ENCODE measurements around the gene CLASP2.

The CLASP2 gene

DNA sequence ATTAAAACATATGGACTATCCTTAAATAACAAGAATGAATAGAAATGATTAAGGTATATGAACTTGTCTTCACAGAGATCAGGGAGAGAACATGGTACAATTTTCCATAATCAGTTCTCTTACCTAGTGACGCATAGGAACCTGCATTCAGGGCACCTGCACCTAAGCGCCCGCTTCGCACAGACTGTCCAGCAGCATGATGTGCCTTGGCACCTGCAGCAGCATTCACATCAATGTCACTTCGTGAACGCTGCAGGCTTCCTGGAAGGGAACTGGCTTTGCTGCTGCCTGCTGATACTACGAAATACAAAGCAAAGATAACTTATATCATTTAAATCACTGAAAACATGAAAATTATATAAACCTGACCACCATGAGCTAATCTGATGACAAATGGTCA, 115.2 kb downstream of the CLASP2 start:
- TF ChIP-seq, protein P1, sequence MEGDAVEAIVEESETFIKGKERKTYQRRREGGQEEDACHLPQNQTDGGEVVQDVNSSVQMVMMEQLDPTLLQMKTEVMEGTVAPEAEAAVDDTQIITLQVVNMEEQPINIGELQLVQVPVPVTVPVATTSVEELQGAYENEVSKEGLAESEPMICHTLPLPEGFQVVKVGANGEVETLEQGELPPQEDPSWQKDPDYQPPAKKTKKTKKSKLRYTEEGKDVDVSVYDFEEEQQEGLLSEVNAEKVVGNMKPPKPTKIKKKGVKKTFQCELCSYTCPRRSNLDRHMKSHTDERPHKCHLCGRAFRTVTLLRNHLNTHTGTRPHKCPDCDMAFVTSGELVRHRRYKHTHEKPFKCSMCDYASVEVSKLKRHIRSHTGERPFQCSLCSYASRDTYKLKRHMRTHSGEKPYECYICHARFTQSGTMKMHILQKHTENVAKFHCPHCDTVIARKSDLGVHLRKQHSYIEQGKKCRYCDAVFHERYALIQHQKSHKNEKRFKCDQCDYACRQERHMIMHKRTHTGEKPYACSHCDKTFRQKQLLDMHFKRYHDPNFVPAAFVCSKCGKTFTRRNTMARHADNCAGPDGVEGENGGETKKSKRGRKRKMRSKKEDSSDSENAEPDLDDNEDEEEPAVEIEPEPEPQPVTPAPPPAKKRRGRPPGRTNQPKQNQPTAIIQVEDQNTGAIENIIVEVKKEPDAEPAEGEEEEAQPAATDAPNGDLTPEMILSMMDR (IDR thresholded peaks at IDR 0.05; ENCODE audit: control extremely low read depth, extremely low read depth, low read depth, missing control alignments): no peak
- ChIA-PET POLR2A (no interaction called here), CTCF (no interaction called here)
- no peak for DNase-seq (ENCODE audit: extremely low spot score)

DNA sequence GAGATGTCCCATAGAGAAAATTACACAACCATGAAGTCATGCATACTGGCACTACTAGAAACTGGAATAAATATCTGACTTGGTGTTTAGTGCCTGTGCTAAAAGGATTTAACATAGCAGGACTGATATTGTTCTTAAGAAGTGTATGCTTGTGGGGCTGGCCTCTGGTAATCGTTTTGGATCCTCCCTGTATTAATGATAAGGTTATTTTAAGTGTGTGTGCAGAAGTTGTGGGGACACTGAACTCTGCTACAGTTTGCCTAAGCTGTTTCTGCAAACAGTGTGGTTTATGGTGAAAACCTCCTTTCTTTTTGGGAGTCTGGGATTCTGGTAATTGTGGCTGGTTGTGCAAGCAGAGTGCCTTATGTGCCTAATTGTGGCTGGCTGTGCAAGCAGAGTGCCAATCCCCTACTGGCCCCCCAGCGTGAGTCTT, 120.8 kb downstream of the CLASP2 start:
- DNase-seq (ENCODE audit: extremely low spot score): no peak
- TF ChIP-seq, protein P1 (IDR thresholded peaks at IDR 0.05; ENCODE audit: control extremely low read depth, extremely low read depth, low read depth, missing control alignments): no peak
- ChIA-PET POLR2A (no interaction called here), CTCF (interaction anchor here (0.9 kb wide), 1 partner anchor 190 kb away, joined by 3 read pairs; no protein-coding TSS in a partner anchor)

GRCh38 chr3:33592999-33593398, 125.1 kb downstream of the CLASP2 start:
- CTCF ChIA-PET: no interaction called here
- DNase-seq (ENCODE audit: extremely low spot score): no peak
- TF ChIP-seq, protein P1 (IDR thresholded peaks at IDR 0.05; ENCODE audit: control extremely low read depth, extremely low read depth, low read depth, missing control alignments): no peak
- POLR2A ChIA-PET: no interaction called here

GRCh38 chr3:33590541-33590940, 127.5 kb downstream of the CLASP2 start:
- CTCF ChIA-PET: no interaction called here
- TF ChIP-seq, protein P1 (IDR thresholded peaks at IDR 0.05; ENCODE audit: control extremely low read depth, extremely low read depth, low read depth, missing control alignments): no peak
- POLR2A ChIA-PET: no interaction called here
- no peak for DNase-seq (ENCODE audit: extremely low spot score)

GRCh38 chr3:33586402-33586801, 131.7 kb downstream of the CLASP2 start:
- ChIA-PET CTCF (no interaction called here), POLR2A (no interaction called here)
- TF ChIP-seq, protein P1 (IDR thresholded peaks at IDR 0.05; ENCODE audit: control extremely low read depth, extremely low read depth, low read depth, missing control alignments): no peak
- no peak for DNase-seq (ENCODE audit: extremely low spot score)

DNA sequence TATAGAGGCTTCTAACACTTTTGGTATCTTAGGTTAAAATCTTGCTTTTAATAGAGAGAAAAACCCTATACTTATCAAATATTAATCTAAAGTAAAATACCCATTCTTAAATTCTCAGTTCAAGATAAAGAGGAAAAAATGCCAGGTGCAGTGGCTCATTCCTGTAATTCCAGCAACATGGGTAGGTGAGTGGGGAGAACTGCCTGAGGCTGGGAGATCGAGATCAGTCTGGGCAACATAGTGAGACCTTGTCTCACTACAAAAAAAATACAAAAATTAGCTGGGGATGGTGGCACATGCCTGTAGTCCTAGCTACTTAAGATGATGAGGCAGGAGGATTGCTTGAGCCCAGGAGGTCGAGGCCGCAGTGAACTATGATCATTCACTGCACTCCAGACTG, 135.8 kb downstream of the CLASP2 start:
- POLR2A ChIA-PET: no interaction called here
- CTCF ChIA-PET: interaction anchor here (1.4 kb wide), 1 partner anchor 45 kb away, joined by 3 read pairs; no protein-coding TSS in a partner anchor
- TF ChIP-seq, protein P1 (IDR thresholded peaks at IDR 0.05; ENCODE audit: control extremely low read depth, extremely low read depth, low read depth, missing control alignments): no peak
- DNase-seq (ENCODE audit: extremely low spot score): no peak

GRCh38 chr3:33581666-33582065, 136.4 kb downstream of the CLASP2 start:
- no peak for DNase-seq (ENCODE audit: extremely low spot score)
- TF ChIP-seq, protein P1 (IDR thresholded peaks at IDR 0.05; ENCODE audit: control extremely low read depth, extremely low read depth, low read depth, missing control alignments): no peak
- ChIA-PET CTCF (interaction anchor here (1.4 kb wide), 1 partner anchor 45 kb away, joined by 3 read pairs; no protein-coding TSS in a partner anchor), POLR2A (no interaction called here)
